Stimulated activated CD4-positive, alpha-beta T cell treated with anti-CD3 and anti-CD28 coated beads, Interleukin-1b, Interleukin-23, amount 100 ng/mL, for 4 hours (primary cell): Measurements from ENCODE around the gene LTO1.
A peak's percentile ranks its signal among the peaks of the same experiment; 100 is the strongest.

Experiments
- DNase-seq, 2 donors: peaks; one replicate each; pipeline ENCODE4 v3.0.0-alpha.2; 2020; ENCODE audit warnings: low read depth in 2 of 2

The LTO1 gene

GRCh38 chr11:69645801-69646492 is 29.2 kb downstream of the LTO1 start:
- no peak for DNase-seq

- DNase-seq: no peak
Observed at GRCh38 chr11:69644962-69645675, 30.0 kb downstream of the LTO1 start.

- DNase-seq: no peak
Observed at GRCh38 chr11:69644071-69644961, 30.8 kb downstream of the LTO1 start.

- no peak for DNase-seq
Observed at GRCh38 chr11:69643646-69644045, 31.5 kb downstream of the LTO1 start.

GRCh38 chr11:69642913-69643632 is 32.1 kb downstream of the LTO1 start:
- peak; percentile 72 to 80 for DNase-seq

GRCh38 chr11:69642549-69642912 is 32.6 kb downstream of the LTO1 start:
- peak; percentile 58 to 65 for DNase-seq

- peak in 1 of 2 donors; percentile 28 for DNase-seq
Observed at GRCh38 chr11:69641681-69642548, 33.2 kb downstream of the LTO1 start.

- DNase-seq: peak; percentile 24 to 47
Observed at GRCh38 chr11:69640995-69641581, 34.1 kb downstream of the LTO1 start, which contains the start of gene CCND1. Gene CCND1 (plus strand): TSS chr11:69641156. CDS start chr11:69641314, 158 bp downstream.

GRCh38 chr11:69640260-69640994 is 34.7 kb downstream of the LTO1 start:
- no peak for DNase-seq

- no peak for DNase-seq
Observed at GRCh38 chr11:69639831-69640230, 35.3 kb downstream of the LTO1 start.

GRCh38 chr11:69638941-69639681 is 36.0 kb downstream of the LTO1 start:
- DNase-seq: peak in 1 of 2 donors; percentile 21

GRCh38 chr11:69637941-69638871 is 36.9 kb downstream of the LTO1 start:
- DNase-seq: no peak

GRCh38 chr11:69637198-69637940 is 37.8 kb downstream of the LTO1 start:
- DNase-seq: no peak

GRCh38 chr11:69636512-69637197 is 38.5 kb downstream of the LTO1 start:
- DNase-seq: no peak

- no peak for DNase-seq
Observed at GRCh38 chr11:69635804-69636511, 39.2 kb downstream of the LTO1 start.

GRCh38 chr11:69635195-69635594 is 40.0 kb downstream of the LTO1 start:
- no peak for DNase-seq
